ENCODE measurements around the gene NXT1.

GRCh38 chr20:23336476-23336875 lies 14.1 kb upstream of the NXT1 start:
- TF ChIP-seq POLR2A (IDR thresholded peaks at IDR 0.05; ENCODE audit: low read depth, low read length) = no peak
- TF ChIP-seq POLR2AphosphoS5 (IDR thresholded peaks at IDR 0.05; ENCODE audit: low read depth, low read length) = no peak

Measured in GM12892 (cell line).